ENCODE results near the gene CITED1. TPM values are rescaled to one million over a fixed set of nuclear protein-coding genes. Genes with fewer than 3 reads are reported as not detected.
A peak's percentile ranks its signal among the peaks of the same experiment; 100 is the strongest.

Gene CITED1
- total RNA-seq, 1 donor from 2014 or later: 1.1 TPM

GRCh38 chrX:72271812-72272211, 33.9 kb downstream of the CITED1 start:
- Mint-ChIP-seq H3K4me1 (ENCODE audit: unreplicated experiment) (peaks cover 63% of the 10 kb centered on the region), H3K27ac (ENCODE audit: unreplicated experiment) (peak overlapping the region; percentile 56), H3K36me3 (ENCODE audit: unreplicated experiment) (peaks cover 67% of the 10 kb centered on the region), H3K27me3 (ENCODE audit: unreplicated experiment) (no peaks in the 10 kb centered on the region), H3K4me3 (ENCODE audit: unreplicated experiment) (no peak overlapping the region), H3K9me3 (ENCODE audit: unreplicated experiment) (no peaks in the 10 kb centered on the region)
- TF ChIP-seq, protein P1, sequence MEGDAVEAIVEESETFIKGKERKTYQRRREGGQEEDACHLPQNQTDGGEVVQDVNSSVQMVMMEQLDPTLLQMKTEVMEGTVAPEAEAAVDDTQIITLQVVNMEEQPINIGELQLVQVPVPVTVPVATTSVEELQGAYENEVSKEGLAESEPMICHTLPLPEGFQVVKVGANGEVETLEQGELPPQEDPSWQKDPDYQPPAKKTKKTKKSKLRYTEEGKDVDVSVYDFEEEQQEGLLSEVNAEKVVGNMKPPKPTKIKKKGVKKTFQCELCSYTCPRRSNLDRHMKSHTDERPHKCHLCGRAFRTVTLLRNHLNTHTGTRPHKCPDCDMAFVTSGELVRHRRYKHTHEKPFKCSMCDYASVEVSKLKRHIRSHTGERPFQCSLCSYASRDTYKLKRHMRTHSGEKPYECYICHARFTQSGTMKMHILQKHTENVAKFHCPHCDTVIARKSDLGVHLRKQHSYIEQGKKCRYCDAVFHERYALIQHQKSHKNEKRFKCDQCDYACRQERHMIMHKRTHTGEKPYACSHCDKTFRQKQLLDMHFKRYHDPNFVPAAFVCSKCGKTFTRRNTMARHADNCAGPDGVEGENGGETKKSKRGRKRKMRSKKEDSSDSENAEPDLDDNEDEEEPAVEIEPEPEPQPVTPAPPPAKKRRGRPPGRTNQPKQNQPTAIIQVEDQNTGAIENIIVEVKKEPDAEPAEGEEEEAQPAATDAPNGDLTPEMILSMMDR (IDR thresholded peaks at IDR 0.05): no peak
- peak; percentile 6 for DNase-seq (ENCODE audit: extremely low spot score, unreplicated experiment)

- Mint-ChIP-seq H3K9me3 (ENCODE audit: unreplicated experiment) (no peaks in the 10 kb centered on the region), H3K4me3 (ENCODE audit: unreplicated experiment) (no peak overlapping the region), H3K36me3 (ENCODE audit: unreplicated experiment) (peaks cover 67% of the 10 kb centered on the region), H3K27me3 (ENCODE audit: unreplicated experiment) (no peaks in the 10 kb centered on the region), H3K4me1 (ENCODE audit: unreplicated experiment) (peaks cover 63% of the 10 kb centered on the region), H3K27ac (ENCODE audit: unreplicated experiment) (no peak overlapping the region)
- peak; percentile 19 for DNase-seq (ENCODE audit: extremely low spot score, unreplicated experiment)
- TF ChIP-seq, protein P1 (IDR thresholded peaks at IDR 0.05): no peak
Measured at GRCh38 chrX:72271091-72271788, 34.5 kb downstream of the CITED1 start.

GRCh38 chrX:72270316-72270866, 35.3 kb downstream of the CITED1 start:
- Mint-ChIP-seq H3K27me3 (ENCODE audit: unreplicated experiment) (no peaks in the 10 kb centered on the region), H3K4me1 (ENCODE audit: unreplicated experiment) (peaks cover 55% of the 10 kb centered on the region), H3K36me3 (ENCODE audit: unreplicated experiment) (peaks cover 60% of the 10 kb centered on the region), H3K9me3 (ENCODE audit: unreplicated experiment) (no peaks in the 10 kb centered on the region), H3K4me3 (ENCODE audit: unreplicated experiment) (no peak overlapping the region), H3K27ac (ENCODE audit: unreplicated experiment) (no peak overlapping the region)
- TF ChIP-seq, protein P1 (IDR thresholded peaks at IDR 0.05): no peak
- peak; percentile 46 for DNase-seq (ENCODE audit: extremely low spot score, unreplicated experiment)

- peak; percentile 15 for DNase-seq (ENCODE audit: extremely low spot score, unreplicated experiment)
- H3K9me3 Mint-ChIP-seq (ENCODE audit: unreplicated experiment): no peaks in the 10 kb centered on the region
- peaks cover 49% of the 10 kb centered on the region for H3K4me1 Mint-ChIP-seq (ENCODE audit: unreplicated experiment)
- H3K4me3 Mint-ChIP-seq (ENCODE audit: unreplicated experiment): no peak overlapping the region
- TF ChIP-seq, protein P1 (IDR thresholded peaks at IDR 0.05): no peak
- peaks cover 54% of the 10 kb centered on the region for H3K36me3 Mint-ChIP-seq (ENCODE audit: unreplicated experiment)
- H3K27ac Mint-ChIP-seq (ENCODE audit: unreplicated experiment): peak overlapping the region; percentile 87
- no peaks in the 10 kb centered on the region for H3K27me3 Mint-ChIP-seq (ENCODE audit: unreplicated experiment)
Measured at GRCh38 chrX:72269671-72270251, 36.0 kb downstream of the CITED1 start.

All from osteocyte (in vitro differentiated cells).